K562 (cell line): ENCODE measurements around the gene NEK2. TPM values are rescaled to one million over a fixed set of nuclear protein-coding genes. Genes with fewer than 3 reads are reported as not detected.

ENCODE experiments used
- BACH1 ChIP-seq: fragments of 200-800 bp; sonication (Bioruptor generic); IDR thresholded peaks from 2 replicates; pipeline ENCODE4 v1.6.1; 2016; ENCODE audit warnings: missing genetic modification characterization, missing compliant biosample characterization
- CHD7 ChIP-seq: fragments of 200-600 bp; sonication (generic); IDR thresholded peaks from one replicate; pipeline ENCODE4 v1.6.1; 2012; ENCODE audit warnings: mild to moderate bottlenecking, low read depth, low read length, inconsistent platforms
- JUND ChIP-seq, 2 experiments: IDR thresholded peaks; 2 replicates in 1 of 2; 3 replicates in 1 of 2; pipeline ENCODE4 v1.6.1; 2011; ENCODE audit warnings: borderline replicate concordance in 2 of 2, low read depth in 2 of 2, low read length in 2 of 2, improper control_type of control experiment in 1 of 2, missing biosample characterization in 1 of 2, missing genetic modification characterization in 1 of 2, missing genetic modification reagents in 1 of 2
- RBM22 ChIP-seq: fragments of 200-400 bp; formaldehyde crosslinking; IDR thresholded peaks from 2 replicates; pipeline ENCODE4 v1.6.1; 2018; ENCODE audit warnings: low read length, low read depth; ENCODE audit not compliant: poor library complexity, severe bottlenecking
- SMARCB1 ChIP-seq: IDR thresholded peaks from 2 replicates; pipeline ENCODE4 v1.6.1; 2011; ENCODE audit warnings: improper control_type of control experiment, low read depth; ENCODE audit not compliant: insufficient read length
- TRIM28 ChIP-seq: fragments of 450-650 bp; IDR thresholded peaks from 2 replicates; pipeline ENCODE4 v1.6.1; 2017
- ZC3H4 ChIP-seq: sonication (generic); formaldehyde crosslinking; IDR thresholded peaks from 2 replicates; pipeline ENCODE4 v1.9.0; 2021; ENCODE audit warnings: missing genetic modification reagents, borderline replicate concordance
- ZMIZ1 ChIP-seq, 2 experiments: fragments of 150-350 bp in 1 of 2; IDR thresholded peaks; 2 replicates each; pipeline ENCODE4 v1.6.1; 2012 to 2016; ENCODE audit warnings: low read depth in 2 of 2, low read length in 2 of 2, mild to moderate bottlenecking in 1 of 2, moderate library complexity in 1 of 2
- ZNF280B ChIP-seq: fragments of 250-450 bp; sonication (Bioruptor Pico); IDR thresholded peaks from 2 replicates; pipeline ENCODE4 v1.5.1; 2021; ENCODE audit warnings: mild to moderate bottlenecking
- ZNF444 ChIP-seq: fragments of 250-450 bp; sonication (Bioruptor Pico); IDR thresholded peaks from 2 replicates; pipeline ENCODE4 v1.4.0; 2020; ENCODE audit warnings: mild to moderate bottlenecking, moderate library complexity
- polyA plus RNA-seq, 8 experiments: library from polyadenylated mRNA; depleted of rRNA in 4 of 8; stranded (reverse) in 5 of 8; unstranded in 3 of 8; fragments of >200 nt; fragmentation: Nextera tagmentation in 2 of 8; fragmentation: Illumina TruSeq in 1 of 8; extraction: Ambion mirVana in 2 of 8; extraction: Trizol in 1 of 8; gene quantifications; 2 replicates each; pipeline versions ENCODE4 v1.2.1 to v1.2.3, GENCODE V29; 2011 to 2014; ENCODE audit warnings: inconsistent platforms in 1 of 8, missing spikeins in 1 of 8
- total RNA-seq, 7 experiments: library from RNA; depleted of rRNA in 6 of 7; stranded (reverse); fragments of >200 nt in 6 of 7; fragmentation: Illumina TruSeq in 2 of 7; extraction: Trizol in 2 of 7; gene quantifications; 2 replicates each; pipeline versions ENCODE4 v1.2.1 to v1.2.3, GENCODE V29; 2011 to 2021; ENCODE audit warnings: low replicate concordance in 1 of 7

NEK2 gene
- total and polyA plus RNA-seq, 9 of the 15 experiments (the other 6 are each of a cell fraction or from before 2014, with no cell fraction given) = 30.0 to 74.7 (median 66.4) TPM

GRCh38 chr1:211680752-211681327 lies 5.4 kb upstream of the NEK2 start (continued):
- no peak for TF ChIP-seq CHD7
- TF ChIP-seq TRIM28 = no peak
- TF ChIP-seq ZNF444 (CRISPR knock-in tag) = no peak
- TF ChIP-seq ZMIZ1 (IDR thresholded peaks at IDR 0.05; ENCODE audit: low read depth in 2 of 2, low read length in 2 of 2) = no peak
- TF ChIP-seq JUND (IDR thresholded peaks at IDR 0.05; ENCODE audit: borderline replicate concordance, low read depth, low read length) = 0 out of 2 replicates have a peak, but pooled peaks have one; percentile 11
- peak; percentile 36; the same call in 1 of the 3 replicates for TF ChIP-seq JUND (tag; IDR thresholded peaks at IDR 0.05; ENCODE audit: borderline replicate concordance, low read depth, low read length)
- no peak for TF ChIP-seq BACH1 (tag)
- no peak for TF ChIP-seq ZNF280B (CRISPR knock-in tag)
- TF ChIP-seq ZC3H4 (CRISPR knock-in tag) = no peak
- TF ChIP-seq SMARCB1 = no peak
- no peak for TF ChIP-seq RBM22
